ENCODE data around the gene FKBP14.

DNA sequence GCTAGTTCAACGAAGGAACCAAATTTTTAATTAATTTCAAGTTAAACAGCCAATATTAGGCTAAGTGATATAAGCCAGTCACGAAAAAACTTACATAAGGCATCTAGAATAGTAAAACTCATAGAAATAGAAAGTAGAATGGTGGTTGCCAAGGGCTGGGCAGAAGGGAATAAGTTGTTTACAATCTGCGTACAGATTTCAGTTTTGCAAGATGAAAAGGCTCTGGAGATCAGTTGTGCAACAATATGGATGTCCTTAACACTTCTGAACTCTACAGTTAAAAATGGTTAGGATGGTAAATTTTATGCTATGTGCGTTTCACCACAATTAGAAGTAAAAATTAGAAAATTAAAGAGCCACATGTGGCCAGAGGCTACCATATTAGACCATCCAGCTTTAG is 50.2 kb downstream of the FKBP14 start:
- TF ChIP-seq, protein P1, sequence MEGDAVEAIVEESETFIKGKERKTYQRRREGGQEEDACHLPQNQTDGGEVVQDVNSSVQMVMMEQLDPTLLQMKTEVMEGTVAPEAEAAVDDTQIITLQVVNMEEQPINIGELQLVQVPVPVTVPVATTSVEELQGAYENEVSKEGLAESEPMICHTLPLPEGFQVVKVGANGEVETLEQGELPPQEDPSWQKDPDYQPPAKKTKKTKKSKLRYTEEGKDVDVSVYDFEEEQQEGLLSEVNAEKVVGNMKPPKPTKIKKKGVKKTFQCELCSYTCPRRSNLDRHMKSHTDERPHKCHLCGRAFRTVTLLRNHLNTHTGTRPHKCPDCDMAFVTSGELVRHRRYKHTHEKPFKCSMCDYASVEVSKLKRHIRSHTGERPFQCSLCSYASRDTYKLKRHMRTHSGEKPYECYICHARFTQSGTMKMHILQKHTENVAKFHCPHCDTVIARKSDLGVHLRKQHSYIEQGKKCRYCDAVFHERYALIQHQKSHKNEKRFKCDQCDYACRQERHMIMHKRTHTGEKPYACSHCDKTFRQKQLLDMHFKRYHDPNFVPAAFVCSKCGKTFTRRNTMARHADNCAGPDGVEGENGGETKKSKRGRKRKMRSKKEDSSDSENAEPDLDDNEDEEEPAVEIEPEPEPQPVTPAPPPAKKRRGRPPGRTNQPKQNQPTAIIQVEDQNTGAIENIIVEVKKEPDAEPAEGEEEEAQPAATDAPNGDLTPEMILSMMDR (IDR thresholded peaks at IDR 0.05) = no peak
- TF ChIP-seq EP300 (IDR thresholded peaks at IDR 0.05) = no peak

Measured in tibial nerve (tissue), 4 donors.